ENCODE results near the gene C2orf76.

DNA sequence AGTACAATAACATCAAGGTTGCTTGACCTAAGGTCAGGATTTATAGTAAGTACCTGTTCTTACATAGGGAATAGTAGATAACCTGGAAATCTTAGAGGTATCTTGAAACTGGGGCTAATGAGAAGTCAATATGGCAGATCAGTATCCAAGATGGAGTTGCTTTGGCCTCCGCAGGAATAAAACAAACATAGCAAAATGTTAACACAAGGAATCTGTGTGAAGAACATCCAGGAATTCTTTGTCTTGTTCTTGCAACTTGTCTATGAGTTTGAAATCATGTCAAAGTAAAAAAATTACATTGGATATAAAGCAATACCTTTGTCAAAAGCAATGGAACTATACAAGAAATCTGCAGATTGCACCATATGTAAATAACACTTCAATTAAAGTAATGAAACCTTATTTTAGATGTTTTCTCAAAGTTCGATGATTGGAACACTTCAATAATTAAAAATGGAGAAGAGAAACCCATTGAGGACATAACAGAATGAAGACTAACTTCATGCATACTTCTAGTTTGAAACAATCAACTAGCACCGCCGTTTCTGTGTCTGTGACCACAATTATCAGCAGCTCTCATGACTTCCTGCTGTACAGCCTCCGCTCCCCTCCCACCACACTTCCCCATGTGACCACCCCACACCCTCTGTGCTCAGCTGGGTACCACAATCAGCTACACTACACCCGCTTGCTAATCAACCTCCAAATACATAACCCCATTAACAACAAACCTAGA lies 27.6 kb downstream of the C2orf76 start:
- TF ChIP-seq, protein P1, sequence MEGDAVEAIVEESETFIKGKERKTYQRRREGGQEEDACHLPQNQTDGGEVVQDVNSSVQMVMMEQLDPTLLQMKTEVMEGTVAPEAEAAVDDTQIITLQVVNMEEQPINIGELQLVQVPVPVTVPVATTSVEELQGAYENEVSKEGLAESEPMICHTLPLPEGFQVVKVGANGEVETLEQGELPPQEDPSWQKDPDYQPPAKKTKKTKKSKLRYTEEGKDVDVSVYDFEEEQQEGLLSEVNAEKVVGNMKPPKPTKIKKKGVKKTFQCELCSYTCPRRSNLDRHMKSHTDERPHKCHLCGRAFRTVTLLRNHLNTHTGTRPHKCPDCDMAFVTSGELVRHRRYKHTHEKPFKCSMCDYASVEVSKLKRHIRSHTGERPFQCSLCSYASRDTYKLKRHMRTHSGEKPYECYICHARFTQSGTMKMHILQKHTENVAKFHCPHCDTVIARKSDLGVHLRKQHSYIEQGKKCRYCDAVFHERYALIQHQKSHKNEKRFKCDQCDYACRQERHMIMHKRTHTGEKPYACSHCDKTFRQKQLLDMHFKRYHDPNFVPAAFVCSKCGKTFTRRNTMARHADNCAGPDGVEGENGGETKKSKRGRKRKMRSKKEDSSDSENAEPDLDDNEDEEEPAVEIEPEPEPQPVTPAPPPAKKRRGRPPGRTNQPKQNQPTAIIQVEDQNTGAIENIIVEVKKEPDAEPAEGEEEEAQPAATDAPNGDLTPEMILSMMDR (conservative IDR thresholded peaks at IDR 0.05; ENCODE audit: low read depth, low read length): no peak
- no peak for TF ChIP-seq RAD21 (IDR thresholded peaks at IDR 0.05; ENCODE audit: low read length)
- TF ChIP-seq POLR2A (IDR thresholded peaks at IDR 0.05; ENCODE audit: low read depth, low read length): no peak
- TF ChIP-seq MXI1 (IDR thresholded peaks at IDR 0.05; ENCODE audit: borderline replicate concordance, low read depth, low read length): no peak
- TF ChIP-seq, protein P2, sequence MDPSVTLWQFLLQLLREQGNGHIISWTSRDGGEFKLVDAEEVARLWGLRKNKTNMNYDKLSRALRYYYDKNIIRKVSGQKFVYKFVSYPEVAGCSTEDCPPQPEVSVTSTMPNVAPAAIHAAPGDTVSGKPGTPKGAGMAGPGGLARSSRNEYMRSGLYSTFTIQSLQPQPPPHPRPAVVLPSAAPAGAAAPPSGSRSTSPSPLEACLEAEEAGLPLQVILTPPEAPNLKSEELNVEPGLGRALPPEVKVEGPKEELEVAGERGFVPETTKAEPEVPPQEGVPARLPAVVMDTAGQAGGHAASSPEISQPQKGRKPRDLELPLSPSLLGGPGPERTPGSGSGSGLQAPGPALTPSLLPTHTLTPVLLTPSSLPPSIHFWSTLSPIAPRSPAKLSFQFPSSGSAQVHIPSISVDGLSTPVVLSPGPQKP (IDR thresholded peaks at IDR 0.05; ENCODE audit: borderline replicate concordance, low read depth, low read length): no peak
- TF ChIP-seq MAFK (IDR thresholded peaks at IDR 0.05; ENCODE audit: low read depth, low read length): no peak
- no peak for TF ChIP-seq MAZ (IDR thresholded peaks at IDR 0.05; ENCODE audit: borderline replicate concordance, low read depth, low read length)
- no peak for TF ChIP-seq CEBPB (IDR thresholded peaks at IDR 0.05; ENCODE audit: low read depth, low read length)
- no peak for TF ChIP-seq RFX5 (IDR thresholded peaks at IDR 0.05; ENCODE audit: low read depth, low read length)
- no peak for TF ChIP-seq BHLHE40 (IDR thresholded peaks at IDR 0.05; ENCODE audit: low read depth, low read length)
- TF ChIP-seq, protein P3, sequence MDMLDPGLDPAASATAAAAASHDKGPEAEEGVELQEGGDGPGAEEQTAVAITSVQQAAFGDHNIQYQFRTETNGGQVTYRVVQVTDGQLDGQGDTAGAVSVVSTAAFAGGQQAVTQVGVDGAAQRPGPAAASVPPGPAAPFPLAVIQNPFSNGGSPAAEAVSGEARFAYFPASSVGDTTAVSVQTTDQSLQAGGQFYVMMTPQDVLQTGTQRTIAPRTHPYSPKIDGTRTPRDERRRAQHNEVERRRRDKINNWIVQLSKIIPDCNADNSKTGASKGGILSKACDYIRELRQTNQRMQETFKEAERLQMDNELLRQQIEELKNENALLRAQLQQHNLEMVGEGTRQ (IDR thresholded peaks at IDR 0.05; ENCODE audit: low read depth, low read length): no peak
- no peak for TF ChIP-seq FOS (IDR thresholded peaks at IDR 0.05; ENCODE audit: low read depth, low read length)
